SH-SY5Y (cell line): Measurements from ENCODE around the gene FAR1.

Source experiments
- GATA2 ChIP-seq: IDR thresholded peaks from 2 replicates; pipeline ENCODE4 v1.6.1; 2011; ENCODE audit warnings: mild to moderate bottlenecking, low read depth, low read length
- GATA3 ChIP-seq: IDR thresholded peaks from 2 replicates; pipeline ENCODE4 v1.6.1; 2011; ENCODE audit warnings: low read depth, mild to moderate bottlenecking, low read length, moderate library complexity

The FAR1 gene

DNA sequence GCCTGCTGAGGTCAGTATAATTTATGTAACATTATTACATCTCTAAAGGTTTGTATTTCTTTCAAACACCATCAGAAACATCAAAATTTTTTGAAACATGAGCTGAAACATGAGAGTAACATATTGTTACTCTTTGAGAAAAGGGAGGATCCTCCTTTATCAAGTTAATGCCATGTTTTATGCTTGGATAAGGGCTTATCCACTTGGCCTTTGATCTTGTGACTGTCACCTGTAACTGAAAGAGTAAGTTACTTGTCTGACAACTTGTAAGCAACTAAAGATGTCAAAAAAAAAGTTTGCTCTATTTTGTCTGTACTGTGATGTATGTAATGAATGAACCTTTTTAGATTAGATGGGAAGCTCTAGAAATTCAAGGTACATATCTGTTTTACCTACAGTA lies 59.6 kb downstream of the FAR1 start:
- TF ChIP-seq GATA2: no peak
- no peak for TF ChIP-seq GATA3

DNA sequence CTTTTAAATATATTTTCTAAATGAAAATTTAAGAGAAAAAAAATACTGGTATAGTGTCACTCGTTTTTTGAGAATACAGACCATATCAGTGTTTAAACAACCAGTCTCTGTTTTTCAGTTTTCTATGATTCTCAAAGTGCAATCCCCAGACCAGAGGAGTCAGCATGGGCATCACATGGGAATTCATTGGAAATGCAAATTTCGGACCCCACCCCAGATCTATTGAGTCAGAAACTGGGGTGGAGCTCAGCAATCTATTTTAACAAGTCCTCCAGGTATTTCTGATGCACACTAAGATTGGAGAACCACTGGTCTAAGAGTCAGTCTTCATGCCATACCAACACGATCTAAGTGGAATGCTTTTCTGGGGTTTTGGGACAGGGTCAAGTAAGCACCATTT lies 66.1 kb downstream of the FAR1 start:
- no peak for TF ChIP-seq GATA3
- TF ChIP-seq GATA2: no peak

DNA sequence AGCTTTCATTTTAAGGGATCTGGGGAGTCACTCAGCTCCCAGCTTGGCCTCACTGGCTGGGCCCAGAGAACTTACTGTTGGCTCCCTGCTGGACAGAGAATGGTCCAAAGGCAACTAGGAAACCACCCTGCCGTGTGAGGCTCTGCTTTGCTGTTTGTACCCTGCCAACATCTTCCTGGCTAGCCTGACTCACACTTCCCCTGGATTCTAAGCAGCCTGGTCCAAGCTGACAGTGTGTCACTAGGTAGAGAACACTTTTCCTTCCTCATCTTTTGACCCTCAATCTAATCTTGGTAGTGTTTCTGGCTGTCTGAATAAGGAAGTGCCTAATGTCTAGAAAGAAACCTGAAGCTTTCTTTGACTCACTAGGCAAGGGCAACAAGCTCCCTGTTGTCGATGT lies 76.7 kb downstream of the FAR1 start:
- TF ChIP-seq GATA2: no peak
- TF ChIP-seq GATA3: no peak

DNA sequence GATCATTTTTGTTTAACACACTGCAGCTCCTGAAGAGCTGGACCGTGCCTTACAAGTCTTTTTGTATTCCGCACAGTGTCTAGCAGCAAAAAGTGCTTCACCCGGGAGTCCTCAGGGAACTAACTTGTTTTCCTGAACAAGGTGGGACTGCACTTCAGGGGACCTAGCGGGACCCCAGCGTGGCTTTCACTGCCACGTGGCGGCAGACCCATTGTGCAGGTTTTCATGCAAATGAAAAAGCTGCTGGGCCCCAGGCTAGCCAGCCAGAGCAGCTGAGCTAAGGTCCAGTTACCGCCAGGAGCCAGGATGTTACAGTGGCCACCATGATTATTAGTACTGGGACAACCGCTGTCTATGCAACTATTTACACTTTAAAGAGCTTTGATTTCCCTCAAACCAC lies 90.6 kb downstream of the FAR1 start:
- TF ChIP-seq GATA3 (no peak), GATA2 (no peak)

DNA sequence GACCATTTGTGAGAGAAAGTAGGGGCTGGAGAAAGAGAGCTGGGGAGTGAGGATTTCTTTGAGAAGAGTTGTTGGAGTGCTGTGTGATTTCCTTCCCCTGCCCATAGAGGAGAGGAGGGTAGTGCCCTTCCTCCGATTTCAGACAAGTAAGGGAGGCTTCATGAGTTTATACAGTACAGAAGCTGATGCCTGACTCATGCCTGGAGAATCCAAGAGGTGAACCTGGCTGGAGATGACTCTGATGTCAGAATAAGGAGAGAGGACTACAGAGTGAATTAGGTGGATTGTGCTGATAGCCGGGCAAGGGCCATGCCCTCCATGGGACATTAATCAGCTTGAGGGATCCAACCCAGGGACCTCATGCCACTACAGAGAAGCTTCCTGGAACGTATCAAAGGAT lies 91.6 kb downstream of the FAR1 start:
- no peak for TF ChIP-seq GATA2
- no peak for TF ChIP-seq GATA3

DNA sequence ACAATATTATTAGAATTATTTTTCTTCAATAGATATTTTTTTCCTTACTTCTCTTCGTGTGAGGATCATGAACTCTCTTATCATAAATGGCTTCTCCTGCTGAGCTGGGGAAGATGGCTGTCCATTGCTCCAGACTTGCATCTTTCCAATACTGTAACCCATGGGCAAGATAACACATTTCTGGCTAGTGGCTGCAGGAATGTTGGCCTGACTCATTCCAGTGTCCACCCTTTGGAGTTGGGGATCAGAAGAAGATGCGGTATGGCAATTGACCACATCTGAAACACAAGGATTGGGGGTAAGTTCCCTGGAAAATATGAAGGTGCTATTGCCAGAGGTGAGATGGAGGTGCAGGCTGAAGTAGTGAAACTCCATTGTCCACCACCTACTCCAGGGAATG lies 92.8 kb downstream of the FAR1 start:
- TF ChIP-seq GATA3 (no peak), GATA2 (no peak)

DNA sequence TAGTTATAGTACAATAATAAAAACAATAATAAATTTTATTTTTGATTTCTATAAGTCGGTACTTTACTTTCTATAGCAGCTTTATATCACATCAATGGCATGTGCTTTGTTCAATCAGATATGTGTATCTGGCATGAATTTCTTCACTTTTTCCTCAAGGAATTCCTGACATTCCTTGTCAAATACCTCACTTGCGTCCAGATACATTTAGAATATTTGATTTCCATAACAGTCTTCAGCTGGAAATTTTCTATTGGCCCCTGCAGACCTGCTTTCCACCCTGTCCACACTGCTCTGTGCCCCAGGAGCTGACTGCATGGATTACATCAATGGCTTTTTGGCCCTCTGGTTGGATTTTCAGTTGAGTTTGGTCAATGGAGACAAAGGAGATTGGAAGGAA lies 93.2 kb downstream of the FAR1 start:
- no peak for TF ChIP-seq GATA3
- no peak for TF ChIP-seq GATA2

DNA sequence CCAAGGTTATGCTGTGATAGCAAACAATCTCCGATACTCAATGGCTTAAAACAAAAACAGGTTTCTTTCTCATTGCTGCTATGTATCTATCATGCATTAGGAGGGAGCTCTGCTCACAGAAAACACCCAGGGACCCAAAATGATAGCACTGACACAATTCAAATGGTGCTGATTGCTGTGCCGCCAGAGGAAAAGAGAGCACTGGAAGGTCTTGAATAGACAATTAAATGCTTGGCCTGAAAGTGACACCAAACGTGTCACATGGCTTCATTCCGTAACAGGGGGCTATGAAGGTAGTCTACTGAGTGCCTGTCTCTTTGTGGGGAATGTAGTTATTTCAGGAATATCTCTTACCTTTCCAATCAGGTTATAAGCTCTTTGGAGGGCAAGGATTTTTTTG lies 94.2 kb downstream of the FAR1 start:
- TF ChIP-seq GATA2: no peak
- no peak for TF ChIP-seq GATA3

DNA sequence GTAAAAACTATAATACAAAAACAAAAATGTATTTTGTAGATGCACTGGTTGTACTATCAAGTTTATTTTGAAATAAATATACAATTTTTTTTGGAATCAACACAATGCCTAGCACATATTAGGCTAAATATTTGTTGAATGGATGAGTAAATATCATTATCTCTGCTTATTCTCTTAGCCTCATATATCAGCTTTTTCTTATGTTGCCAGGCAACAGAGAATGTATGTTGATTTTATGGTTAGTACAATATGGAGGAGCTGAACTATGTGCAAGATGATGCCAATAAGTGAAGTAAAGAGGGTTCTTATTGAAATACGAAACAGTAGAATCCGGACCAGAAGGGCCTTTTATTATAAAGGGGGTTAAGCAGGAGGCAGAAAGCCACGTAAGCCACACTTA lies 94.9 kb downstream of the FAR1 start:
- TF ChIP-seq GATA2 (no peak), GATA3 (no peak)

DNA sequence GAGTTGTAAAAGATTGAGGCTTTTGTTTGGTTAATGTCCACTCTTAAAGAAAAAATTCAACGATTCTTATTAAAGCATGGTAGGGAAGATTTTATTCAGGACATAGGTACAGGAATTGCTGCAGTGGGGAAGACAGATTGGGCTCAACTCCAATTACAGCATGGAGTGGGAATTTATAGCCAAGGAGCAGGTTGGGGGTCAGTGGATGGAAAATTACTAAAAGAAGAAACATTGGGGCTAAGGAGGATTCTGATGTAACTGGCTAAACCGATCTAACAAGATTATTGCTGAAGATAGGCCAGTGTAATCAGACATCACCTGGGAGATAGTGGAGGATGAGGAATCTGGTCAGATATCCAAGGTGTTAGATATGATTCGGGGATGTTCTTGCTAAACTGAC lies 97.4 kb downstream of the FAR1 start:
- no peak for TF ChIP-seq GATA3
- no peak for TF ChIP-seq GATA2

DNA sequence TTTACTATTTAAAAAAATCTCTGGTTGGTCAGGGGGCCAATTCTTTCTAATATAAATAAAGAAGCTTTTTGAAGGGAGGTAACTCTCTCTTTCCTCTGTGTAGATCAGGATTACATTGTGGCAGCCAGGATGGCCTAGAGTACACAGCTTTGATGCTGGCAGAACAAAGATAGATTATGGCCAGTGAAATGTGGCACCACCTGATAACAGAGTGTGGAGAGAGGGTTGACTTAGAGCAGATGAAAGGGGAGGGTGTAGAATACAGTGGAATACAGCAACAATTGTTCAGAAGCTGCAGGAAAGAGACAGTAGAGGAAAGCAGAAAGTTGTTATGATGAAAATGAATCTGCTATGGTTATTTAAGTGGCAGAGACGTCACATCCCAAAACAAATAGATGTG lies 99.0 kb downstream of the FAR1 start:
- TF ChIP-seq GATA2: no peak
- TF ChIP-seq GATA3: no peak

DNA sequence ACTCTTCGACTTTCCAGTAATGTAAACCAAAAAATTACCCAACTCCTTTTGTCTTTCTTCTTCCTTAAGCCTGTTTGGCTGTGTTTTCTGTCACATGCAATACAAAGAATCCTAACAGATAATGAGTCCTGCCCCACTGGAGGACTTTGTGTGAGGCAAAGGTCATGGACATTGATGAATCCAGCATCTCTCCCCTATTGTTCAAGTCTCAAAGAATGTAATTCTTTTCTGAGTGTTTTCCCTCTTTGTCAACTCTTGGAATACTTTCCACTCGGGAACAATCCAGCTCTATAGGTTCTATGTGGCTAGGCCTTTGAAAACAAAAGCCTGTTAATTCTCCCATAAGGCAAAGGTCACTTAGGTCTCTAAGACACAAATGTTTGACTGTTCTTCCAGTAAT lies 100.7 kb downstream of the FAR1 start:
- TF ChIP-seq GATA2: no peak
- no peak for TF ChIP-seq GATA3

DNA sequence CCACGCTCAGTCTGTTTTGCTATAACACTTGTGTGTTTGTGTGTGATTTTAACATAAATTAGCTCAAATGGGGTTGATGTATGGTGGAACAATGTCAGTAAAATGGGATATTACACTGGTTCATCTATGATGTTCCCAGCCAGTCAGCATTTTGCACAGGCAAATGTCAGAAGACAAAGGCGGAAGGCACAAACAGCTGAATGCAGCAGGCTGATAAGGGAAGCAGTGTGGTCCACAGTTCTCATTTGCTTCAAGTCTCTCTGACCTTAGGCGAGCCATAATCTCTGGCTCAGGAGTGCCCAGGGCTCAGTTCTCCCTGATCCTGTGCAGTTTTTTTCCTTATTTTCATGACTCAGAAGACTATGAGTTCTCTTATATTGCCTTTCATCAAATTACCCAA lies 102.7 kb downstream of the FAR1 start:
- no peak for TF ChIP-seq GATA2

DNA sequence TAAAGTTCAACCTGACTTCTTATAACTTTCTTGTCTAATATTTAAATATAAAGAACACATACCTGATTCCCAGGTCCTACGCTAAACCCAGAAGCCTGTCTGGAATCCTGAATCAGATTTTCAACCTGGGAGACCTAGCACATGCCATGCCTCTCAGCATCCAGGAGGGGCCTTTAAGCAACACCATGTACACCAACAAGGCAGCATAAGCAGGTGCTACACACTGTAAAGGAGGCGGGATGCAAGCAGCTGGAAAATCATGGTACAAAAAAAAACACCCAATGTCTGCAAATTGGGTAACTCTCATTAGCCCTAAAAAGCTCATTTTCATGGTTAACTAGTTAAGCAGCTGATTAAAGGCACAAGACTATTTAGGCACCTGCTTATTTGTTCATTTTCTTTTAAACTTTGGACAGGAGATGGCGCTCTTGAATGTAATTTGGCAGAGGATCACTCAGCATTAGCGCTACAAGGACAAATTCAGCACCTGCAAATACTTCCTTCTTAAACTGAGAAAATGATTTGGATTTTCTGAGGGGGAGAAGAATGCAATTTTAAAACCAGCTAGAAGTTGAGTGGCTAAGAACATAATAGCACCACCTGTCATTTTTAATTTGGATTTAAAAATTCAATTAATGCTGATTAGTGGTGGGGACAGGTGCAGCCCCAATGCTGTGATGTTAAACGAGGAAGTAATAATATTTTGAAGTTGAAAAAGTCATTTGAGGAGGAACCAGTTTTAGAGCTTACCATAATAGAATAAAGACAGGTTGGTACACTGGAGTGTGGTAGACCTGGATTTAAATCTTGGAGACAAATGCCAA lies 104.0 kb downstream of the FAR1 start:
- TF ChIP-seq GATA2 (no peak), GATA3 (no peak)

DNA sequence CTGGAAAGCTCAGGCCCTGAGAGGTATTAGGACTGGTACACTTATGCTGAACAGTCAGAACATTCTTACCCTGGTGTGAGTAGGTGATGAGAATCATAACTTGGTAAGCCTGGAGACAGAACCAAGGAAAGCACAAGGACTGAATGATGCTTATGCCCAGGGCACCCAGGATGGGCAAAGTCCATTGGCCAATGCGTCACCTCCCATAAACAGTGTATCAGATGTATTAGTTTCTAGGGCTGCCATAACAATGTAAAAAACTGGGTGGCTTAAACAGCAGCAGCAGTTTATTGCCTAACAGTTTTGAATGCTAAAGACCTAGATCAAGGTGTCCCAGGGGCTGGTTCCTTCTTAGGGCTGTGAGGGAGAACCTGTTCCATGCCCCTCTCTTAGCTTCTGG lies 107.0 kb downstream of the FAR1 start:
- TF ChIP-seq GATA3 (no peak), GATA2 (no peak)
